Middle frontal gyrus (tissue), 1 donor: ENCODE measurements around the gene CENPA.
"Not testable (repeated sequence)": the region's sequence is repeated elsewhere in the genome, so short reads cannot be mapped to it uniquely, and the experiment has no call there.

ENCODE experiments used
- DNase-seq: peaks from one replicate; pipeline ENCODE4 v3.0.0-alpha.2; 2015; ENCODE audit warnings: low spot score; ENCODE audit errors: extremely low spot score

The CENPA gene

DNA sequence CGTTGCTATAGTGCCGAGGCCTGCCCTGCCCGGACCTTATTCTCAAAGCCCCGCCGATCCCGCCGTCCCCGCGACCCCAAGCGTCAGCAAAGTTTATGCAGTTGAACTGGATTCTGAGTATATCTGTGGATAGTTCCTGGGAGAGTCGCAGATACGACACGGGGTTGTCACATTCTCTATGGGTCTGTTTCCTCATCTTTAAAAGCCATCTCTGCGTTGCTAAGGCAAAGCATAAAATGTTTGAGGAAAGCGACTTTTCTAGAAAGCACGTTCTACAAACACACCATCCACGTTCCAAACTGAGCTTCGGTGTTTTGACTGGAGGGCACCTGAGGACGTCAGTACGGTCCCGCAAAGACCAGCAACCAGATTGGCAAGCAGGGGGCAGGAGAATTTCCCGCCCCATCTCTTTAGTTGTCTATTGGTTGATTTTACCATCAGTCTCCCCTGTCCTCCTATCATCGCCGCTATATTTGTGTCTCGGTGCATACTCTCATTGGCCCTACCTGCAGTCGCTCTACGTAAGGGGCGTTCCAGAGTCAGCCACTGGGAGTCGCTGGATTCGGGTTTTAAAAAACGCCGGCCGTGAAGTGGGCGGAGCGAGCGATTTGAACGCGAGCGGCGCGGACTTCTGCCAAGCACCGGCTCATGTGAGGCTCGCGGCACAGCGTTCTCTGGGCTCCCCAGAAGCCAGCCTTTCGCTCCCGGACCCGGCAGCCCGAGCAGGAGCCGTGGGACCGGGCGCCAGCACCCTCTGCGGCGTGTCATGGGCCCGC lies at the start of gene CENPA:
TSS of gene CENPA (plus strand) at position 626 of the 776 bp plus-strand sequence. CDS start at position 767, 141 bp downstream.
- DNase-seq, result peak; percentile 98

DNA sequence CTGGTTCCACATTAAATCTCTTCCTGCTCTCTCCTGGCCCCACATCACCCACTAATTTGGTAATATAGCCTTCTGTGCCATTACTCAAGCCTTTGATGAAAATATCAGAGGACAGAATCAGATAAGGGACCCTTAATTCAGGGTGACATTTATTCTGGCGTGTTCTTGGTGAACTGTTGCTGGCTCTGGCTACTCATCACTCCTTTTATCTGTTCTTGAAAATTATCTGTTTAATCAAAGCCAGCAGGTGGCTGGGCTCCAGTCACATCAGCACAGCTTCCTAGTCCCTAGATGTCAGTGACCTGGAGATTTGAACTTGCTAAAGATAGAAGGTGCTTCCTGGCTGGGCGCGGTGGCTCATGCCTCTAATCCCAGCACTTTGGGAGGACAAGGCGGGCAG lies 48.6 kb upstream of the CENPA start:
- DNase-seq, result no peak

DNA sequence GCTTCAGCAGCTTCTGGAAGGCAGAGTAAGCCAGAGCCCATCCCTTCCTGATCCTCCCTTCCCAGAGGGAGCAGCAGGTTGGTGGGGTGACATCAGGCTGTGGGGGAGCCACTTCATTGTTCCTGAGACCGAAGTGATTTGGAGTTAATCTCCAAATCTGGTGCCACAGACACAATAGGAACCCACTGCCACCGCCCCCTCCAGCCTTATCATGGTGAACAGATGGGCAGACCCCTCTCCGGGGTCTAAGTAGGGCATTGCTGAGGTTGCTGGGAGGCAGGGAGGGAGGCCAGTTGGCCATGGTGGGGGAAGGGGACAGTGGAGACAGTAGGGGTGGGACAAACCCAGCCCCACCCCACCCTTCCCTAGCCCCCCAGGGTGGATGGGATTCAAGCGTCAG lies 47.4 kb upstream of the CENPA start:
- DNase-seq, result no peak

DNA sequence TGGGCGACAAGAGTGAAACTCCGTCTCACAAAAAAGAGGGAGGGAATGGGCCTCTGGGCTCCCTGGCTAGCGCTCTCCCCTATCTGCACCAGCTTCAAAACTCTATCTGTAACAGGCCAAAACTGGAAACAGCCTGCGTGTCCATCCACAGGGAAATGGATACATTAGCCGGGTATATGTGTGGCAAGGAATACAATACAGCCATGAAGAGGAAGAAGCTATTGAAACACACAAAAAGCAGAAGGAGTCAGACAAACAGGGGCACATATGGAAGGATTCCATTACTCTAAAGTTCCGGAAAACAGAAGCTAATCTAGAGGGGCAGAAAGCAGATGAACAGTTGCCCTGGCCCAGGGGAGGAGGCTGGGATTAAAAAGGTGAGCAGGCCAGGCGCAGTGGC lies 46.3 kb upstream of the CENPA start:
- DNase-seq, result no peak

DNA sequence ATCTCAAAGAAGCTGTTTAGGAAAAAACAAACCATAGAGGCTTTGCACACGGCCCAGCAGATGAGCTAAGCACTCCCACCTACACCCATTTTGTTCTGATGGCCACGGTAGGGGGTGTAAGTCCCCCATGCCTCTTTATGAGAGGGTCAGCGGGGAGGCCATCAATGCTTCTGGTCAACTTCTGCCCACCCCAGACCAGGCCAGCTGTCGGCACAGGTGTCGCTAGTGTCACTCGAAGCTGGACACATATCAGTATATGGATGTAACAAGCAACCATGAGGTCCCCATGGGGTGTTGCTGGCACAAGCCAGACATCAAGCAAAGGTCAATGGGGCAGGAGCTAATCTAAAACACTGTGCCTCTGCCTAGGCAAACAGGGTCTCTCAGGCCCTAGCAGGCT lies 45.5 kb upstream of the CENPA start:
- no peak for DNase-seq

DNA sequence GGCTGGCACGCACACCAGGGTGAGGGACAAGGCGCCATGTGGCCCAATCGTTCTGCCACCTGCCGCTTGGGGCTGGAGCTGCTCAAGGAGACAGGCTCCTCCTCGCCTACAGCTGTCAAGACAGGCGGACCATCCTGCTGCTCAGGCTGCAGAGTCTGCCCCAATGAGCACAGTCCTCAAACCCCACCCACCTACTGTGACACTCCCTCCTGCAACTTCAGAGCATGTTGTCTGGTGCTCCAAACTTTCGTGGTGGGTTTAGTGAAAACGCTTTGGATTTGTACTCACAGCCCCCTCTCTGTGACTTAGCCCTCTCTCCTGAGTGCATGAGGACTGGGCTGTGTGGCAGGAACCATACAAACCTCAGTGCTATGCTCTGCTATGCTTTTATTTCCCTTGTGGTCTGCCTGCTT lies 45.0 kb upstream of the CENPA start:
- DNase-seq, result no peak

DNA sequence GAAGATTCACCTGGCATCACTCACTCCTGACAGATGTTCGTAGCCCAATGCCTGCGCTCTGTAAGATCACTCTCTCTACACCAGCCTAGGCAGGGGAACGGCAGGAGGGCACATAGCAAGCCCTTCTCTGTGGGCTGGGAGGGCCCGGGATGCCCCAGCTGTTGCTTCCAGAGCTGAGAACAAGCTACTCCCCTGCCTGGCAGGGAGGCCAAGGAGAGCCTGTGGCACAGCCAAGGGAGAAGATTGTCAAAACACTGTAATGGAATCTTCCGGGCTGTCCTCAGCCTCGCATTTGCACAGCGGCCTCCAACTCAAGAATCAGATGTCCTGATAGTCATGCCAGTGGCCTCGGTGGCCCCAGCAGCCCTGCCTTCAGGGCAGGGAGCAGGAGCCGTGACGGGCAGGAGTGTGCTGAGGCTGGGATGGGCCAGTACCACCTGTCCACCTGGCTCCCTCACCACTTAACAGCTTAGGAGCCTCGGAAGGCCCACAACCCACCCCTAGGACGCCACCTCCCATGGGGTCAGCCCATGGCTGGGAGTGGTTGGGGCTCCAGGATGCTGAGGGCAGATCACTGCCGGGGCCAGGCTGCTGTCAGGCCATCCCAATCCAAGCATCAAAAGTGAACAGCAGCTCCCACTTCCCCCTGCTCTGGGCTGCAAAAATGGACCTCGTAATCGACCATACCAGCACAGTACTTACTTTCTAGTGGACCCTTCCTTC lies 43.6 kb upstream of the CENPA start:
- DNase-seq, result no peak

DNA sequence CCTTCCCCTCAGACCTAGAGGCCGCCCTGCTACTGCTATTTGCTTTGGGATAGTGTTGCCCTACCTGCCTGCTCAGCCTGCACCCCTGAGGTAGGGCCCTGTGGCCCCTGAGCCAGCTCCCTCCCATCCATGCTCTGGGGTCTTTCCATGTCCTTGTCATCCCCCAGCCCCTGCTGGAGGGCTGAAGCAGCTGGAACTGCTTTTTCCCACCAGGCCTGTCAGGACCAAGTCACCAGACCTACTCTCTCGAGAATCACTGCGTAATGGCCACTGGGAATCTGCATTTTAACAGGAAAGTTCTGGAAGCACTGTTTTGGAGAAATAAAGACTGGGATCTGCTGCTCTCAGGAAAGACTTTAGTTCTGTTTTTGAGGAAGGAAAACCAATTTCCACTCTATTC lies 42.0 kb upstream of the CENPA start:
- DNase-seq, result no peak

DNA sequence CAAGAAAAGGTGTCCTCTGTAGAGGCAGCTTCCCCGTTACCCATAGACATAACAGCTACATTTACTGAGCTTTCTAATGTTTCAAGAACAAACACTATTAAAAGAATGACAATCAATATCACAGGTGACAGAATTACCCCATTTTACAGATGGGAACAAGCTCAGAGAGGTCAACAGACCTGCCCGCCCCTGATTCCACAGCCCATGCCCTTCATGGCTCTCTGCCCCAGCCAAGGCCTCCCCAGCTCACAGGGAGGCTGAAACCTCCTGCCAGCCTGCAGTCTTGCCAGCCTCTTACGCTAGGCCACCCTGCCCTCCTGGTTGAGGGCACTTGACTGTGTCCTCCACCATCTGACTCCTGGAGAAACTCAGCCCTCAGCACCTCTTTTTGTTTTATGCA lies 40.9 kb upstream of the CENPA start:
- DNase-seq, result no peak

DNA sequence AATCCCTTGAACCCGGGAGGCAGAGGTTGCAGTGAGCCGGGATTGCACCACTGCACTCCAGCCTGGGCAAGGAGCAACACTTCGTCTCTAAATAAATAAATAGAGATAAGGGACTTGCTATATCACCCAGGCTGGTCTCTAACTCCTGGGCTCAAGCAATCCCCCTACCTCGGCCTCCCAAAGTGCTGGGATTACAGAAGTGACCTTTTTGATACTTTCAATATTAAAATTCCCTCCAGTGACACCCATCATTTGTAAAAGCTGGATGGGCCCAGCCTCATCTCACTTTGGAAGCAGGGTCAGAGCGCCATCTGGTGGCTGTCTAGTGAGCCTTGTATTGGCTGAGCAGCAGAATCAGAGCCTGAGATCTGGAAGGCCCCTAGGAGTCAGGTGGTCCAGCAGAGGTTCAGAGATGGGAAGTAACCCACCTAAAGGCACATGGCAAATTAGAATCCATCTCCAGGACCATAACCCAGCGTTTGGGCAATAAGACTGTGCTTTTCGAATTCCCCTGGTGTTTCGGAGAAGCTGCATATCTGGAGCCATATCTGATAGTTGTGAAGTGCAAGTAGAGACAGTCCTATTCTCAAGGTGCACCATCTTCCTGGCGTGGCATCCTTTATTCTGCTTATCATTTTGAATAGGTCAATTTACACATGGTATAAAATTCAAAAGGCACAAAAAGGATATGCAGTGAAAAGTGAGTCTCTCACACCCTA lies 40.1 kb upstream of the CENPA start:
- peak; percentile 63 for DNase-seq

DNA sequence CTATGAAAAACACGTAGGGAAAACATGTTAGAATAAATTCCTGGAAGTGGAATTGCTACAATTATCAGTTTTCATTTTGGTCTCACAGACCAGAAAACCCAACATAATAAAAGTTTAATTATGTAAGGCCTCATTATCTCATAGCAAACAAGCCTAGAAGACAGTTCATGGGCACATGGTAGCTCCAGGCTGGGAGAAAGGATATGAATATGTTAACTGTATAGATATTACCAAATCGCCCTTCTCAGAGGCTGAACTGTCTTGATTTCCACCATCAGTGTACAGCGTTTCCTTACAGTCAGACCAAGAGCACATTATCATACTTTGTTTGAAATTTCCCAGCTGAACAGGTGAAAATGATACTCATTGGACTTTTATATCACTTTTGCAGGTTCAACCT lies 38.9 kb upstream of the CENPA start:
- no peak for DNase-seq

DNA sequence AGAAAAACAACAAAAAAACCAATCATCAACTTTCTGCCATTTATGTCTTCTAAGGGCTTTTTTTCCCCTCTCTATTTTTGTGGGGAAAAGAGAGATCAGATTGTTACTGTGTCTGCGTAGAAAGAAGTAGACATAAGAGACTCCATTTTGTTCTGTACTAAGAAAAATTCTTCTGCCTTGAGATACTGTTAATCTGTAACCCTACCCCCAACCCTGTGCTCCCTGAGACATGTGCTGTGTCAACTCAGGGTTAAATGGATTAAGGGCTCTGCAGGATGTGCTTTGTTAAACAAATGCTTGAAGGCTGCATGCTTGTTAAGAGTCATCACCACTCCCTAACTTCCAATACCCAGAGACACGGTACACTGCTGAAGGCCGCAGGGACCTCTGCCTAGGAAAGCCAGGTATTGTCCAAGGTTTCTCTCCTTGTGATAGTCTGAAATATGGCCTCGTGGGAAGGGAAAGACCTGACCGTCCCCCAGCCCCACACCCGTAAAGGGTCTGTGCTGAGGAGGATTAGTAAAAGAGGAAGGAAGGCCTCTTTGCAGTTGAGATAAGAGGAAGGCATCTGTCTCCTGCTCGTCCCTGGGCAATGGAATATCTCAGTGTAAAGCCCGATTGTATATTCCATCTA lies 36.0 kb upstream of the CENPA start:
- not testable (repeated sequence) for DNase-seq

DNA sequence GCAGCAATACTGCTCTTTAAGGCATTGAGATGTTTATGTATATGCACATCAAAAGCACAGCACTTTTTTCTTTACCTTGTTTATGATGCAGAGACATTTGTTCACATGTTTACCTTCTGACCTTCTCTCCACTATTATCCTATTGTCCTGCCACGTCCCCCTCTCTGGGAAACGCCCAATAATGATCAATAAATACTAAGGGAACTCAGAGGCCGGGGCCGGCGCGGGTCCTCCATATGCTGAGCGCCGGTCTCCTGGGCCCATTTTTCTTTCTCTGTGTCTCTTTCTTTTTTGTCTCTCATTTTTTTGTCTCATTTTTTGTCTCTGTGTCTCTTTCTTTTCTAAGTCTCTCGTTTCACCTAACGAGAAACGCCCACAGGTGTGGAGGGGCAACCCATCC lies 35.4 kb upstream of the CENPA start:
- DNase-seq, result not testable (repeated sequence)

DNA sequence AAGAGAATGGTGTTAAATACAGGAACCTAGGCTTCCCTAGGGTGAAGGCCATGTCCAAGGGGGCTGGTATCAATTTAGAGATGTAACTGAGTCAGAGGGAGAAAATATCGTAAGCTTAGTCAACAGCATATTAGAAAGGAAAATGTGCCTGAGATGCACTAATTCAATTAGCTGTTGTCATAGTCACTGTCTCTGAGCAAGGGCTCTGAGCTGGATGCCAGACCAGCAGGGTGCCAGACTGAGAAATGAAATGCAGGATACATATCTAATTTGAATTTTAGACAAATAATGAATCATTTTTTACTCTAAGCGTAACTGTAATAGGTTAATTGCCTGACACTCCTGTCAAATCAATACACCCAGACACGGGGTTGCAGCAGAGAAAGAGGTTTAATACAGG lies 33.2 kb upstream of the CENPA start:
- no peak for DNase-seq

DNA sequence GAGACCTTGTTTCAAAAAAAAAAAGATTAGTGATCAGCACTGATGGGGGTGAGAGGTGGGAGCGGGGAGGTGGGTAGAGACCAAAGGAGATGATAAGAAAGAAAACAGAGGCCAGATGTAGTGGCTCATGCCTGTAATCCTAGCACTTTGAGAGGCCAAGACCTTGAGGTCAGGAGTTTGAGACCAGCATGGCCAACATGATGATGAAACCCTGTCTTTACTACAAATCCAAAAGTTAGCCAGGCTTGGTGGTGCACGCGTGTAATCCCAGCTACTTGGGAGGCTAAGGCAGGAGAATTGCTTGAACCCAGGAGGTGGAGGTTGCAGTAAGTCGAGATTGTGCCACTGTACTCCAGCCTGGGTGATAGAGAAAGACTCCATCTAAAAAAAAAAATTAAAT lies 31.3 kb upstream of the CENPA start:
- no peak for DNase-seq

DNA sequence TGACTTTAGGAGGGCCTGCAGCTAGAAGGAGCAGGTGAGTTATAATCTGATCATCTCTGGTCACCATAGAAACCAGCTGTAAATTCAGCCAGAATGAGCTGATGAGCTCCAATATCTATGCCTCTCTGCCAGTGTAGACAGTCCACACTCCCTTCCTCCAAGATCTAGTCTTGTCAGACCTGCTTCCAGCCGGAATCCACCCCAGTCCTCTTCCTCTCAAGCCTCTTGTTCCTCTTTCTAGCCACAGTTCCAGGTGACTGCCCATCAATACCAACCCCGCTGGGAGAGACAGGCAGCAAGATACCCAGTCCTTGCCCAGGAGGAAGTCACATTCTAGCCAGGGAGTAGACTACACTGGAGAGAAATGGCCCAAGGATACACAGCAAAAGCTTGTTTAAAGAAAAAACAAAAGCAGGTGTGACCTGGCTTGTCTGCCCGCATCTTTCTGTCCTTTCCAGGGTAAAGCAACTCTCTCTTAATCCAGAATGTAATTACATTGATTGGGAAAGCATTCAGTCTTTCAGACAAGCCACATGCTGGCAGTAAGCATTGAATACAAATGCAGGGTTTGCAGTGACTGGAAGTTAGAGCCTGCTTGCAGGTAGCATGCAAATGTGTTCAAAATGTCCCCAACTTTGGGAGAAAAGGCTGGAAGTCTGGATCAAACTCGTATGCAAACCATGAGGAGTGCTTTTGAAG lies 30.7 kb upstream of the CENPA start:
- DNase-seq, result no peak

DNA sequence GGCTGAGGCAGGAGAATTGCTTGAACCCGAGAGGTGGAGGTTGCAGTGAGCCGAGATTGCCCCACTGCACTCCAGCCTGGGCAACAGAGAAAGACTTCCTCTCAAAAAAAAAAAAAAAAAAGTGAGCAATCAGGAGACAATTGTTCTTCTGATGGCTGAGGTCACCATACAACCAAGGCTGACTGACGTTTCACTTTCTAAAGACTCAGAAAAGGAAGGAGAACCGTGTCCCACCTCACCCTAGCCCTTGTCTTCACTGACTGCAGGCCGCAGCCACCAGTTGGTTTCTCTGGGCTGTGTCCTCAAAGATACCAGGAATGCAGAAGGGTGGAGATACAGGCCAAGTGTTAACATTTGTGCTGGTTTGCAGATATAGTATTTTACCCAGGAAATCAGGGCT lies 29.5 kb upstream of the CENPA start:
- DNase-seq, result no peak

DNA sequence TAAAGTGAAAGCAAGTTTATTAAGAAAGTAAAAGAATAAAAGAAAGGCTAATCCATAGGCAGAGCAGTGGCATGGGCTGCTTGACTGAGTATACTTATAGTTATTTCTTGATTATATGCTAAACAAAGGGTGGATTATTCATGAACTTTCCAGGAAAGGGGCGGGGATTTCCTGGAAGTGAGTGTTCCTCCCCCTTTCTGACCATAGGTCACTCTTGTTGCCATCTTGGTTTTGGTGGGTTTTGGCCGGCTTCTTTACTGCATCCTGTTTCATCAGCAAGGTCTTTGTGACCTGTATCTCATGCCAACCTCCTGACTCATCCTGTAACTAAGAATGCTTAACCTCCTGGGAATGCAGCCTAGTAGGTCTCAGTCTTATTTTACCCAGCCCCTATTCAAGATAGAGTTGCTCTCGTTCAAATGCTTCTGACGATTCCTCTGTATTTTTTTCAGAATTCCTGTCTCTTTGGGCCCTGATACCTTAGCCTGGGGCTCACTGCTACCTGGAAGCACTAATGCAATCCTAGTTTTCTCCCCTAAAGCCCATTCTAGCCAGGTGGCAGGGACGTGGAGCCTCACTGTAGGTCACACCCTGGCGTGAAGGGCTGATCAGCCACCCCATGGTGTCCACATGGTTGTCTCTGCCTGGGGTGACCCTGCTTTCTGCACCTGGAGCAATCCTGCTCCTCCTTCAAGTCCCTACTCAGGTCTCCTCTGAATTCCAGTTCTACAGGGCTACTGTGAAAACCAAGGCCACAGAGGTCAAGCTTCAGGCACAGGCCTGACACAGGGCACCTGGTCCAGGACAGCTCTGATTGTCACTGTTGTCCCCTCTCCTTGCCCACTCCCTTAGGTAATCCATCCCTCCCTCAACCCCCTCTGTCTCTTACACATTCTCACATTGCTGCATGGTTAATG lies 27.7 kb upstream of the CENPA start:
- no peak for DNase-seq

DNA sequence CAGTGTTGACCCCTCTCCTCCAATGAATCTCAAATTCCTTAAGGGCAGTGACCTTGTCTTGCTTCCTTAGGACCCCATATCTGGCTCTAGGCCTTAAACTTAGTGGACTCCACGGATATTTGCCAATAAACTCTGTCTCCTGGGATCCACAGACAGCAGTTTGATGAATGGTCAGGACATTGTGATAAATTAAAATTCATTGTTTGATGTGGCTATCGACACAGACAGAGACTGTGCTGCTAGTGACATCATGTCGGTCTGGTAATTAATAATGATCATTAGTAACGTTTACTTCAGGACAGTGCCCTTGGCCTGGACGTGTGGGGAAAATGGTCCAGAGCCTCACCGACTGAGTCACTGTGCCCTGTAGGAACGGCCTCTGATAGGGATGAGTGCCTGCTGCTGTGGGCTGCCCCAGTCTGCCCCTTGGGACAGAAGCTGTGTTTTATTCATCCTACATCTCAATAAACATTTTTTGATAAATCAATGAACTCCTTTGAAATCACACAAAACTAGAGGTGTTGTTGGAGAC lies 27.0 kb upstream of the CENPA start:
- DNase-seq, result no peak

DNA sequence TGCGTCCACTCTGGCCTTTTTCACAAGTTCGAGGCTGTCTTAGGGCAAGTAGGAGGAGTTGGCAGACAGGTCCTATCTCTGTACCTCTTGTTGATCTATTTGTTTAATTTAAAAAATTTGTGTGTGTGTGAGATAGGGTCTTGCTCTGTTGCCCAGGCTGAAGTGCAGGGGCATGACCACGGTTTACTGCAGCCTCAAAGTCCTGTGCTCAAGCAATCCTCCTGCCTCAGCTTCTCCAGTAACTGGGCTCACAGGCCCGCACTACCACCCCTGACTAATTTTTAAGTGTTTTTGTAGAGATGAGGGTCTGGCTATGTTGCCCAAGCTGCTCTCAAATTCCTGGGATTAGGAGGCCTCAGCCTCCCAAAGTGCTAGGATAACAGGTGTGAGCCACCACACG lies 26.0 kb upstream of the CENPA start:
- no peak for DNase-seq
